HL-60/S4 treated with retinoic acid at 250 ng/mL for 4 days and 3 days (cell line): ENCODE measurements around the gene CD3D.
"Not testable (repeated sequence)": the region's sequence is repeated elsewhere in the genome, so short reads cannot be mapped to it uniquely, and the experiment has no call there.

Experiments
- in situ Hi-C: fragments of 300-500 bp; cut with MboI; formaldehyde crosslinking; loops from 2 replicates; pipeline ENCODE4 v1.7.0; 2022; ENCODE audit warnings: low sequenced_read_pairs

CD3D gene

DNA sequence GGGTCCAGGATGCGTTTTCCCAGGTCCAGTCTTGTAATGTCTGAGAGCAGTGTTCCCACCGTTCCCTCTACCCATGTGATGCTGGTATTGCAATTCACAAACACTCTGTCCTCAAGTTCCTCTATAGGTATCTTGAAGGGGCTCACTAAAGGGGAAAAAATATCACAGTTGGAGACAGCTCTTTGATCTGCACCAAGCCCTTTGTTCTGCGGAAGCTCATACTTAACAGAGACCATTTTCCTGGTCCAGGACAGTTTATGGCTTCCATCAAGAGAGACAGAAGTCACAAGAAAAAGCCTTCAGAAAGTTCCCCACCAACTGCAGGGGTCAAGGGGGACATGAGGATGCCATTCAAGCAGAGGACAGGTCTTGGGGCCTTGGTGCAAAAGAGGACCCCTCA, 2.1 kb downstream of the CD3D start:
- in situ Hi-C loops = no loop called here

DNA sequence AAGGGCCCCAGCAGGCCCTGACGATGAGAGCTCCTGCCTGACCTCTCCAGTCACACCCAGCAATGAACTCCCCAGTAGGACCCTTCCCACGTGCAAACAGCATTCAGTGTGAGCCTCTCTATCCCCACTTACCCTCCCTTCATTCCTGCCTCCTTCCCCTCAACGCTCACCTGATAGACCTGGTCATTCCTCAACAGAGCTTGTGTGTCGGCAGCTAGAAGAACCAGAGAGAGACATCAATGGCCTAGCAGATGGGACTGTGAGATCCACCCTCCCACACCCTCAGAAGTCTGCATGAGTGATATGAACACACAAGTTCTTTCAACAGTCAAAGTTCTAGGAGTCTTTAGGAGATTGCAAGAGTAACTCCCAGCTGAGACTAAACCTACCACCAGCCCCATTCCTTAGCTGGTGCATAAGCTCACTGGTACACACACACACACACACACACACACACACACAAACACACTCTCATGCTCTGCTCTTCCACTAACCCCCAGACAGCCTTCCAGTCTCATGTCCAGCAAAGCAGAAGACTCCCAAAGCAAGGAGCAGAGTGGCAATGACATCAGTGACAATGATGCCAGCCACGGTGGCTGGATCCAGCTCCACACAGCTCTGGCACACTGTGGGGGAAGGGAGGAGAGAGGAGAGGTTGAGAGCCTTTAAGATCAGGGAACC, 3.1 kb downstream of the CD3D start:
- in situ Hi-C loops = no loop called here

DNA sequence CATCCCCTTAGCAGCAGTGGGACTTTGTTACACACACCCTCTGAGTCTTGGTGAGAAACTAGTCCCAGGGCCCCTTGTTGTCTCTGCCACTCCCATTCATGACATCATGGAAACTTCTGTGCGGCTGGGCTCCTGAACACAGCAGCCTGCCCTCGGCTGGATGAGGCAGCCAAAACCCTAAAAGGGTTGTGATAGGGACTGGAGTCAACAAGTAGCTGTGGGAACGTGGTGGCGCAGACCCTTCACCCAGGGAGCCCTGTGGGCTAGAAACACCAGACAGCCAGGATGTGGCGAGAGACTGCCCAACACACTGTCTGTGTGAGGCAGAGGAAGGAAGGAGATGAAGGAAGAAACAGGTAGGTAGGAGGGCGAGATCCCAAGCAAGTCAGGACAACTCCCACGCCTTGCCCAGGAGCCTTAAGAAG, 3.9 kb downstream of the CD3D start:
- in situ Hi-C loops = no loop called here

DNA sequence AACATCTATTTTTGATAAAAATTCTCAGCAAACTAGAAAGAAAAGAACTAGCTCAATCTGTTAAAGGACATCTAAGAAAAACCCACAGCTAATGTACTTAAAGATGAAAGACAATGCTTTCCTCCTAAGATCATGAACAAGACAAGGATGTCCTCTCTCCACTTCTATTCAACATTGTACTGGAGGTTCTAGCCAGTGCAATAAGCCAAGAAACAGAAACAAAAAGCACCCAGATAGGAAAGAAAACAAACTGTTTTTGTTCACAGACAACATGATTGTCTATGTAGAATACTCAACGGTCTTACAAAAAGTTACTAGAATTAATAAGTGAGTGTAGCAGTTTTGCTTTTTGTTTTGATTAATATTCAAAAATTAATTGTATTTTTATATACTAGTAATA, 7.8 kb downstream of the CD3D start:
- in situ Hi-C loops = no loop called here

DNA sequence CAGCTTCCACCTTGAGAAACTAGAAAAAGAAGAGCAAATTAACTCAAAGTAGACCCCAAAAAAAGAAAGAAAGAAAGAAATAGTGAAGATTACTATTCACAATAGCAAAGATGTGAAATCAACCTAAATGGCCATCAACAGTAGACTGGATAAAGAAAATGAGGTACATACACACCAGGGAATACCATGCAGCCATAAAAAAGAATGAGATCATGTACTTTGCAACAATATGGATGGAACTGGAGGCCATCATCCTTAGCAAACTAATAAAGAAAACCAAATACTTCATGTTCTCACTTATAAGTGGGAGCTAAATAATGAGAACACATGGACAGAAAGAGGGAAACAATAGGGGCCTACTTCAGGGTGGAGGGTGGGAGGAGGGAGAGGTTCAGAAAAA, 13.8 kb downstream of the CD3D start:
- in situ Hi-C loops = no loop called here

DNA sequence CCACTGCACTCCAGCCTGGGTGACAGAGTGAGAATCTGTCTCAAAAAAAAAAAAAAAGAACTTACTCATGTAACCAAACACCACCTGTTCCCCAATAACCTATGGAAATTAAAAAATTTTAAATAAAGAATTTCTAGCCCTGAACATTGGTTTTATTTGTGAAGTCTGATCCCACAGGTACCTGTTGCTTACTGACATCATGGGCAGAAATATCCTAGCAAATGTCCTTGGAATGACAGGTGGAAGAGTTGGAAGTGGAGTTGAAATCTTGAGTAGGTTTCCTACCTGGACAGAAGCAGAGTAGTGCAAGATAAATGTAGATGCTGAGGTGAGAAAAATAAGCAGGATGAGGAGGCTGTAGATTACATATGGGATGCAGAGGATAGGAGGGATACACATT, 17.2 kb downstream of the CD3D start:
- in situ Hi-C loops = no loop called here

DNA sequence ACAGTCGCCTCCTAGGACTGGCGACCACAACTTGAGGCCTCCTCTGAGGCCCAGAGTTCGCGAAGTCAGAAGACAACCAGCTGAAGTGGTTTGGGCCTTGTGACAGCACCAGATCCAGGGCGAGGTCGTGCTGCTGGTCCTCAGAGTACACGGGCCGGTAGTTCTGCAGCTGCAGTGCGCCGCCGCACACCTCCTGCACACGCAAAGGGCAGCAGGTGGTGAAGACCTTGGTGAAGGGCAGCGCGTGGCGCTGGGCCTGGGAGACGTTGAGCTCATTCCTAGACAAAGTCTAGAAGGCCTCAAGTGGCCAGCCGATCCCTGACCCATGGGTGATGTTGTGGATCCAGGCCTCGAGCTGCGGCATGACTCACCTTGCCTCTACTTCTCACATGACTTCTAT, 19.8 kb downstream of the CD3D start:
- in situ Hi-C loops = no loop called here

DNA sequence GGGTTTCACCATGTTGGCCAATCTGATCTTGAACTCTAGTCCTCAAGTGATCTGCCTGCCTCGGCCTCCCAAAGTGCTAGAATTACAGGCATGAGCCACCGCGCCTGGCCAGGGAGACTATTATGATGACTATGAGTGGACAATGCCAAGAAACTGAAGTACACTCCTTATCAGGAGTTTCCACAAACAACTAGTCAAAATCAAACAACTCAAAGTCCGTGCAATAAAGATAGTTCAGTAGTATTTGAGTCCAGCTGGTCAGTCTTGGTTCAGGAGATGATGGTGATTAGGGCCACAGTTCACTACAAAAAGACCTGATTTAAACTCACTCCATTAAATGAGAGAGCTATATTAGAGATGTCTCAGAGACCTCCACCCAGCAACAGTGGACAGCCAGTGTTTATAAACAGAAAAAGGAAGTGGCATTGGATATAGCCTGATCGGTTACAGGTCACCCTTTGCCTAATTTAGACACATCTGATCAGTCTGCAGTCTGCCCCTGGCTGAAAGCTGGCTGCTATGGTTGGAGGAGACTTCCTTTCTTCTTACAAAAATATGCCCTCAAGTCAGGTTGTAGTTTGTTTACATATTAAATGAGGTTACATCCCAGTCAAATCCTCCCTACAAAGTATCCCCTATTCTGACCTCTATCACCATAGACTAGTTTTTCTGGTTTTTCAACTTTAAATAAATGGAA, 21.0 kb downstream of the CD3D start:
- in situ Hi-C loops = no loop called here

DNA sequence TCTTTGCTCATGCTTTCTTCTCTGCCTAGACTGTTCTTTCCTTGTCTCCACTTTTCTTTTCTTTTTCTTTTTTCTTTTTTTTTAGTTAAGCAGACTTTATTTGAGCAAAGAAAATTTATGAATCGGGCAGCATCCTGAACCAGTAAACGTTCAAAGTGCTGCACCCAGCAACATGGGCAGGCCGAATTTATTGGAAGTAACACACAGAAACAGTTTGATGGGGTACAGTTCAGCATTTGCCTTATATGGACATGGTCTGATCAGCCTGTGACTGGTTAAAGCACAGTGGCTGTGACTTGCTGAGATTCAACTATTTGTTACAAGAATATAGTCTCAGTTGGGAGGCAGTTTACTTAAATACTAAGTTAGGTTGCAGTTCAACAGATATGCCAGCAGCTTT, 22.0 kb downstream of the CD3D start:
- in situ Hi-C loops = no loop called here

DNA sequence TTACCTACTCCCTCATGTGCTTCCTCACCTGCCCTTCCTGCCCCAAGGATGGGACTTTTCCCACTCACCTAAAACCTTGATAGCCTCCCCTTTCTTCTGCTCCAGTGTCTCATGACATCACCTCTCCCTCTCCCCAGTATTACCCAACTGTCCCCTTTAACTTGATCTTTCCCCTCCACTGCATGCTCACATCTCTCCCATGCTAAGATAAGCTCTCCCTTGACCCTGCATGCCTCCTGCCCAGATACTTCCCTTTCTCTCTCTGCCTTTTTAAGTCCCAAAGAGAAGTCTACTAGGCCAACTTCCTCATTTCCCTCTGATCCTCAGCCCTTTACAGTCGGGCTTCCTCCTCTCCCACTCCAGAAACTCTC, 23.2 kb downstream of the CD3D start:
- in situ Hi-C loops = no loop called here

DNA sequence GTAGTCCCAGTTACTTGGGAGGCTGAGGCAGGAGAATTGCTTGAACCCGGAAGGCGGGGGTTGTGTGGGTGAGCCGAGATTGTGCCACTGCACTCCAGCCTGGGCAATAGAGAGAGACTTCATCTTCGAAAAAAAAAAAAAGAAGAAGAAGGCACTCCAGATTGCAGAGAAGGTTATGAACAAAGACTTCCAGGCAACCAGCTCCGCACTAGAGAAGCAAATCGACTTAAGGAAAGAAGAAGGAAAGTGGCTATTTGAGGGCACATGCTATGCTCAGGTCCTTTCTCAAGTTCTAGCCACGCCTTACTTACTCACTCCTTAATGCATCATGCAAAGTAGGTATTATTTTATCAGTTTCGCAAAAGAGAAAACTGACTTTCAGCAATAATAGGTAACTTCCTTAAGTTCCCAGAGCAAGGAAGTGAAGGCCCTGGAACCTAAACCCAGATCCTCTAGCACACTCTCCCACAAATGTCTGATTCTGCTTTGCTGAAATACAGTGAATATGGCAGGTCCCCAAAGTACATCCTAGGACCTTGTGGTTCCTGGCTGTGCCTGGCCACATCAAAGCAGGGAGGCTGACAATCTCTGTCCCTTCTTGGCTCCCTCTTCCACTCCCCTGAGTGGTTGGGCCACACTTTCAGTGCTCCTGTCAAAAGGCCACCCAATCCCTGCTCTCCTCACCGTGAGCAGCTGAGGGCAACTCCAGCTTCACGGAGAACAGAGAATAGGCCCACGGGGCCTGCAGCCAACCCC, 23.7 kb downstream of the CD3D start:
- in situ Hi-C loops = no loop called here

DNA sequence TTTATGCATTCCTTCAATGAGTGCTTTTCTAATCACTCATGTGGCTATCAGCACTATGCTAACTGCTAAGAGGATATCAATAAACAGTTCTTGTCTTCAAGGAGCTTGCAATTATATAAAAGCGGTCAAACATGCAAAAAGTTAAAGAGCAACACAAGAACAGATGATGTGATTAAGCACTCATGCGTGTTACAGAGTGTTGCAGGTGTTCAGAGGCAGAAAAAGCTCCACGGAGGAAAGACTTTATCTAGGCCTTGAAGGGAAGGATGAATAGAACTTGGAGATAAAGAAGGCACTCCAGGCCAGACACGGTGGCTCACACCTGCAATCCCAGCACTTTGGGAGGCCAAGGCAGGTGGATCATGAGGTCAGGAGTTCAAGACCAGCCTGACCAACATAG, 24.4 kb downstream of the CD3D start:
- in situ Hi-C loops = no loop called here

DNA sequence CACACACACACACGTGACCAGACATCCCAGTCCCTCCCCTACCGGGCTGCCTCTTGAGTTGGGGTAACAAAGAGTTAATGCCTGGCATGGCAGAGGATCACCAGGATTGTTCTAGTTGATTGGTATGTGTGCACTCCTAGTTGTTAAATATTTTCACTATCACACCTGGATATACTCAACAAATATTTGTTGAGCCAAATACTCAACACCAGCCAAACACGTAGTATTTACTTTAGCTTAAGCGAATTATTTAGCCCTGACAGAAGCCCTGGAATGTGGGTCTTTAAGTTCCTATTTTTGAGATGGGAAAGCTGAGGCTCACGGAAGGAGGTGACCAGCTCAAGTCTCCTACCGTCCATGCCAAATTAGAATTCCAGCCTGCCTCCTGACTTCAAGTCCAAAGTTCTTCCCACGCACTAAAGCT, 27.5 kb downstream of the CD3D start:
- in situ Hi-C loops = no loop called here

DNA sequence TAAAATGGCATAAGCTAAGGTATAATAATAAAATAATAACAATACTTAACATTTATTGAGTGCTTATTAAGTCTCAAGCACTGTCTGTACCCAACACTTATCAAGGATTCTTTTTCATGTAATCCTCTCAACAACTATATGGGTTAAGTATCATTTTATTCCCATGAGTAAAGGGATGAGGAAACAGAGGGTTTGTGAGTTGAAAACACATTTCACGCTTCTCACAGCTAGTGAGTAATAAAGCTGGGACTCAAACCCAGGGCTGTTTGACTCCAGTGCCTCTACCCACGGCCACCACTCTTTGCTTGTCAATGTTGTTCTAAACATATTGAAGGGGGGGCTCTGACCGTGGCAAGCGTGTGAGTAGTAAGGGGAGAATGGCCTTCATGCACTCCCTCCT, 29.3 kb downstream of the CD3D start:
- in situ Hi-C loops = no loop called here

DNA sequence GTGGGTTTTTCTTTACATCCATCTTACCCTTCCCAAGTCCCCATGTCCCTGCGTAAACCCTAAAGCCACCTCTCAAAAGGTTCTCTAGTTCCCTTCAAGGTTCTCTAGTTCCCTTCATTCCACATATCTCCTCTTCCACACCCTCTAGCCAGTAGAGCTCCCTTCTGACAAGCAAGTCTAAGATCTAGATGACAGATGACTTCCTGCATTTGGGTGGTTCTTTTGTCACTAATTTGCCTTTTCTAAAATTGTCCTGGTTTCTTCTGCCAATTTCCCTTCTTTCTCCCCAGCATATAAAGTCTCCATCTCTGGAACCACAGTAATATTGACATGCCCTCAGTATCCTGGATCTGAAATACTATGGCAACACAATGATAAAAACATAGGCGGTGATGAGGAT, 30.2 kb downstream of the CD3D start:
- in situ Hi-C loops = no loop called here

DNA sequence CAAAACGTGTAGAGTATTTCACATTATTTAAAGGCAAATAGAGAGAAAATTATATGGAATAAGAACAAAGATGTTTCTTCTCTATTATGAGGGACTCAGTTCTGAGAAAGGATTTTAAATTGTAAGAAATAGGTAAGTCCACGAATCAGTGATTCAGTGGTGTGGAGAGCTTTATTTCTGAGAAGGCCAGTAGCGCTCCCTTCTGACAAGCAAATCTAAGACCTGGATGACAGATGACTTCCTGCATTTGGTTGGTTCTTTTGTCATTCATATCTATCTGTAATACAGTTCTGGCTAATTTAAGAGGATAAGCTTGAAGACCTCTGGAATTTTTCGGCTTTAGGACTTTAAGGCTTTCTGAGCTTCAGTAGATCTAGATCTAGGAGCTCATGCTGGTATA, 31.0 kb downstream of the CD3D start:
- in situ Hi-C loops = no loop called here

DNA sequence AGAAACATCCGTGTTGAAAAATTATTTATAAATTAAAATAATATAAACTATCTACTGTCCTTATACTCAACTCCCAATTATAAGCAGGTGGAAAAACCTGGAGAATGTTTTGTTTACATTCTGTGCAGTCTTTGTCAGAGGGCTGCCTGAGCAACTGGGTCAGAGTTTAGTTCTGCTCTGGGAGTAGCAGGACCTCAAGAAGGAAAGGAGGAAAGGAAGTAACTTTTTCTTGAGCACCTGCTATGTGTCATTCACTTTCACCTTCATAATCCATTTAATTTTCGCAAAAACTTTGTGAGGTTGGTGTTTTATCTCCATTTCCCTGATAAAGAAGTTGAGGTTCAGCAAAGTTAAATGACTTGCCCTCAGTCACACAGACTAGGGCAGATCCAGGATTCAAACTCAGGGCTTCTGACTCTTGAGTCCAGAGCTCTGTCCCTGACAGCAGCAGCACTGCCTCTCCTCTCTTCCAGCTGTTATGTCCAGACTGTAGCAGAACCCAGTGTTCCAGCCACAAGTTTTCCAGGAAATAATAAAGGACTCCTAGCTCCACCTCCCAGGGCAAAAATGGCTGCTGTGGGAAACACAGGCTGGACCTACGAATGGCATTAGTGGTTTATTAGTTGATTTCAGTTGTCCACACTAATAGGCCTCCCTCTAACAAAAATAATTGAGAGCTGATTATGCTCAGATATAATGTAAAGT, 31.6 kb downstream of the CD3D start:
- in situ Hi-C loops = no loop called here

DNA sequence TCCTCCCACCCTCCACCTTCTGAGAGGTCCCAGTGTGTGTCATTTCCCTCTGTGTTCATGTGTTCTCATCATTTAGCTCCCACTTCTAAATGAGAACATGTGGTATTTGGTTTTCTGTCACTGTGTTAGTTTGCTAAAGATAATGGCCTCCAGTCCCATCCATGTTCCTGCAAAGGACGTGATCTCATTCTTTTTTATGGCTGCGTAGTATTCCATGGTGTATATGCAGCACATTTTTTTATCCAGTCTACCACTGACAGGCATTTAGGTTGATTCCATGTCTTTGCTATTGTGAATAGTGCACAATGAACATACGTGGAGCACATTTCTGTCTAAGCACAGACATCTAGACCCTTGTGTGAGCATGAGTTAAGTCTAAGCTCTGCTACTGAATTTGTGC, 32.2 kb downstream of the CD3D start:
- in situ Hi-C loops = no loop called here

DNA sequence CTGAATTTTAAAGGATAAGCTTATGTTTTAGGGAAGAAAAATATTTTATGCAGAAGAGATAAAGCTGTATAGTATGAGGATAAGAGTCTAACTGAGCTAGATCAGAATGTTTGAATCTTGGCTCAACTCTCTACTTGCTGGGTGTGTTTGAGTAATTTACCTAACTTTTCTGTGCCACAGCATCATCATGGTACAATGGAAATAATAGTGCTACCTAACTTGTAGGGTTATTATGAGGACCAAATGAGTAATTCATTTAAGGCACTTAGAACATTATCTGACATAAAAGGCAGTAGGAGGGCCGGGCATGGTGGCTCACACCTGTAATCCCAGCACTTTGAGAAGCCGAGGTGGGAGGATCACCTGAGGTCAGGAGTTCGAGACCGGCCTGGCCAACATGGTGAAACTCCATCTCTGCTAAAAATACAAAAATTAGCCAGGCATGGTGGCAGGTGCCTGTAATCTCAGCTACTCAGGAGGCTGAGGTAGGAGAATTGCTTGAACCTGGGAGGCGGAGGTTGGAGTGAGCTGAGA, 33.4 kb downstream of the CD3D start:
- in situ Hi-C loops = not testable (repeated sequence)

DNA sequence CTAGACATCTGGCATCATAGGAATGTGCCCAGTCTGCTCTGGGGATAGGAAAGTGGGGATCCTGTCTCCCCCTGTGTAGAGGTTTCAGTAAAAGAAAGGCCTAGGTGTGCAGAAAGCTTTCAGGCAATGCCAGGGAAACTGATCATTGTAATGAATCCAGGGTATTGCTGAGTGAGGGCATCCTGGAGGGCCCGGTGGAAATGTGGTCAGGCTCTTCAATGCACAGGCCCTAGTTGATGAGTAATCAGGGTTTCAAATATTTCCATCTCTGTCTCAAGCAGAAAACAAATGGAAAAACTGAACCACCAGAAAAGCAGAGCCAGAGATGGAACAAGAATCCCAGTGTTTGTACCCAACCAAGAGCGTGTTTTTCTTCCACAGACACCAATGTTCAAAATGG, 35.9 kb downstream of the CD3D start:
- in situ Hi-C loops = no loop called here

DNA sequence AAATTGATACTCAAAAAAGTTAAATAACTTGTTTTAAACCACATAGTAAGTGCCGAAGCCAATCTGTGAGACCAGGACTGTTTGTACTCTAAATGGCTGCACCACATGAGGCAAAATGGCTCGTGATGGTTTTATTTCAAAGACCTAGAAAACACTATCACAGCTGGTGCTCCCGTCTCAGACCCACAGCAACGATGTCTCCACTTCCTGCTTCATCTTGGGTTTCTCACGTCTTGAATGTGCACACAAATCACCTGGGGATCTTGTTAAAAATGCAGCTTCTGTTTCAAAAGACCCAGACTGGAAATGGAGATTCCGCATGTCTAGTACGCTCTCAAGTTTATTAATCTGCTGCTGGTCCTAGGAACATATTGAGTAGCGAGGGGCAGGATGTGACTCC, 36.8 kb downstream of the CD3D start:
- in situ Hi-C loops = no loop called here
